GM18520 (cell line): ENCODE measurements around the gene WNT3.

ENCODE experiments used
- ATAC-seq: cut with Tn5 transposase; IDR thresholded peaks from one replicate; pipeline ENCODE4 v1.9.1; 2021; ENCODE audit not compliant: unreplicated experiment

WNT3 gene

GRCh38 chr17:46789610-46790009, 28.9 kb downstream of the WNT3 start:
- no peak for ATAC-seq

GRCh38 chr17:46788796-46789195, 29.7 kb downstream of the WNT3 start:
- ATAC-seq, result no peak

DNA sequence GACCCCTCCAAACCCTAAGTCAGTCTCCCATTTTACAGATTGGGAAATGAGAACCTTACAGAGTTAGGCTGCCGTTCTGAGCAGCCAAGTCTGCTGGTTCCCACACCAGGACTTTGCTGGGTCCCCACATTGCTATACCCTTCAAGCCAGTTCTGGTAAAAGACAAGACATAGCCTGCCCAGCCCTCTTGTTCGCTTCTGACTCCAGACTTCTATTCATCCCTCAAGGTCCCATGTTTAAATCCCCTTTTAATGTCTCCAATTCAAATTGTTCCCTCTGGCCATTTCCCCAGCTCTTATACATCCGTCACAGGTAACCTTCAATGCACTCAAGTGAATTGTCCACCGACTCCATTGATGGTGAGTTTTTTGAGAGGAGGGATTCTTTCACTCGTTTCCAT, 30.2 kb downstream of the WNT3 start:
- ATAC-seq, result no peak

DNA sequence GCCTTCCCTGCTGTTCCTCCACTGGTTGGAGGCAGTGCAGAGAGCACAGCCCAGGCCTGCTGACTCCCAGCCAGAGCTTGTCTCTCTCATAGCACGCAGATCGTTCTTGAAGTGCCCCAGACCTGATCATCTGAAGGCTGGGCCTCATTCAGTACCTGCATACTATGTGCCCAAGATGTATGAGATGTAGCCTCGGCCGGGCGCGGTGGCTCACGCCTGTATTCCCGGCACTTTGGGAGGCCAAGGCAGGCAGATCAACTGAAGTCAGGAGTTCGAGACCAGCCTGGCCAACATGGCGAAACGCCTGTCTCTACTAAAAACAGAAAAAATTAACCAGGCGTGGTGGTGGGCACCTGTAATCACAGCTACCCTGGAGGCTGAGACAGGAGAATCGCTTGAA, 31.0 kb downstream of the WNT3 start:
- ATAC-seq, result no peak

GRCh38 chr17:46785696-46786095, 32.8 kb downstream of the WNT3 start:
- ATAC-seq, result no peak

- ATAC-seq, result no peak
Observed at GRCh38 chr17:46783031-46783593, 35.4 kb downstream of the WNT3 start.

- ATAC-seq, result no peak
Observed at GRCh38 chr17:46782250-46782953, 36.1 kb downstream of the WNT3 start.

- no peak for ATAC-seq
Observed at GRCh38 chr17:46780003-46780373, 38.5 kb downstream of the WNT3 start.

DNA sequence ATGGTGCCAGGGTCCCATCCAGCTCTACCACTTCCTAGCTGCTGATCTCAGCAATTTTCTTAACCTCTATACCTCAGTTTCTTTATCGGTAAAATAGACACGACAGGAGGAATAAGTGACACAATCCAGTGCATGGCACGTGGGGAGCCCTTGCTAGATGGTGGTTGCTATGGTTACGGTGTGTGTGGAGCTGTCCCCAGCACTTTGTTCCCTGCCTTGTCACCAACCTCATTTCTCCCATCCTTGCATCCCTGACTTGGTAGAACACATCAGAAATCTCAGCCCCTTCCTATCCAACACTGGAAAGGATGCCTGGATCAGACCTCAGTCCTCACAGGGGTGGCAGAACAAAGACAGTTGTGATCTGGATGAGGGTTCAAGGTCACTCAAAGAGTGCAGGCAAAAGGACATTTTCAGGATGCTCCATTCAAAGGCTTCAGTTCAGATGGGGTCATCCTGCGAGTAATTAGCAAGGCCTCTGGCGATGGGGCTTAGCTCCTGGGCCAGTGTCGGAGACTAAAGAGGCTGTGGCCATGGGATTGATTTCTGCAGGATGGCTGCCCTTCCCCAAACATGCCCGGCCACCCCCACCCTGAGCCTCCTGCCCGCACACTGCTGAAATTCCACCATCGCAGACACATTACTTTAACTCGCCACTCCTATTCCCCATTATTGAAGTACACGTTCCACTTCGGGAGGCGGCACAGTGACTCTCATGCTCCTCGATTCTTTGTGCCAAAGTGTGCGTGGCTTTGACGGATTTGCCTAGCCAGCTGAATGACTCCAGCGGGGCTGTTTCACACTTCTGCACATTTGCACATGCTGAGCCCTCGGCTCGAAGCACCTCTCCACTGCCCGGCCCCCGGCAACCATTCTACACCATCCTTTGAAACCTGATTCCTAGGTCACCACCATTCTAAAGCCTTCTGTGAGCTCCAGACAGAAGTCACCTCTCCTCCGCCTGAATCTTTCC, 40.3 kb downstream of the WNT3 start:
- ATAC-seq, result no peak

- ATAC-seq, result no peak
Observed at GRCh38 chr17:46776298-46777005, 42.0 kb downstream of the WNT3 start.

- no peak for ATAC-seq
Observed at GRCh38 chr17:46774108-46774737, 44.3 kb downstream of the WNT3 start.

DNA sequence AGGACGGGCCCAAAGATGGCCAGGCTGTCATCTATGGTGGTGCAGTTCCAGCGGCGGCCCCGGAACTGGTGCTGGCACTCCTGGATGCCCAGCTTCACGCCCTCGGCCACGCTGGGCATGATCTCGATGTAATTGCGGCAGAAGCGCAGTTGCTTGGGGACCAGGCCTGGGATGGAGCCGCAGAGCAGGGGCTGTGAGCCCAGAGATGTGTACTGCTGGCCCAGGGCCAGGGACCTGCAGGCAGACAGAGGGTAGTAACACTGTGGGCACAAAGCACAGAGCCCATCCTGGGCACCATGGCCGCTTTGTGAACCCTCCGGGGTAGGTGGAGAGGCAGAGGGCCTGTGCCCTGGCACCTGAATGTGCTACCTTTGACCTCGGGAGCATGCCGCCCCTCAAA, 44.8 kb downstream of the WNT3 start:
- ATAC-seq, result no peak

DNA sequence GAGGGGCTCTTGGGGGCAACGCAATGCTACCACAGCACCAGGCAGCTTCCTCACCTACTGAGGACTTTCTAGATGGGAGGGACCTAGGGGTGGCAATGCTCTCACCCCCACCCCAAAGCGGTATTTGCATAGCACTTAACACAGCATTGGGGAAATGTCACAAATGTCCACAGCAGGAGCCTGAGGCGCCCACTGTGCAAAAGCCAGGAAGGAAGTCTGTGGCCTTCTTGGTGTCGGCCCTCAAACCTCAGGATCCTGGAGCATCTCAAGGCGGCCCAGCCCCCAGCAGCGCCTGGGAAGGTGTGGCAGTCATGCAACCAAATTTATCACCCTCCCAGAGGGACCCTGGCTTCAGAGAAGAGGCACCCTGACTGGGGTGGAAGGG, 45.3 kb downstream of the WNT3 start:
- ATAC-seq, result no peak

GRCh38 chr17:46772475-46773220, 45.8 kb downstream of the WNT3 start:
- no peak for ATAC-seq

- ATAC-seq, result no peak
Observed at GRCh38 chr17:46771561-46772474, 46.7 kb downstream of the WNT3 start.

DNA sequence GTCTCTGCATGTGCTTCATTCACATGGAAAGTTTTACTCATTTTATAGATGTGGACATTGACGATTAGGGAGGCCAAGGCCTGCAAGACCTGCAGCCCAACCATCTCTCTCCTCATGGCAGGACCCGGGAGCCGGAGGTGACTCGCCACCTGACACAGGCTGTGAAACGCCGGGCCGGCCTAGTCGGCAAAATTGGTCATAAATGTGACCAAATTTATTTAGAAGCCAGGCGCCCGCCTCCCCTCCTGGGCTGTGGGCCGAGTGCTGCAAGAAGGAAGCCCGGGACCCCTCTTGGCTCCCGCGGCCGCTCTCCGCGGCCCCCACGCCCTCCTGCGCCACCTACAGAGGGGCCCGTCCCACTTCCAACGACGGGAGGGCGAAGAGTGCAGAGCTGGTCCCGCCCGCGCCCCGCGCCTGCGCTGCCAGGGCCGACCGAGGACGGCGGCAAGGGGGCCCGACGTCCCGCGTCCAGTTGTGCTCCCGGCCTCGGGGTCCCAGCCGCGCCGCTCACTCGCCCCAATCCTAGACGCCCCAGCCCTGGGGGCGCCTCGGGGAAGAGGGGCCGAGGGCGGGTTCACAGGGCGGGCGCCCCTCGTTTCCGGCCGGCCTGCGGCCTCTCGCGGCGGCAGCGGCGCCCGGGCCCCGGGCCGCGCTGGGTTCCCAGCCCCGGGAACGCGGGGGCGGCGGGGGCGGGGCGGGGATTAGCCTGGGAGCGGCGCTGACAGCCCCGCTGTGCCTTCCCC, 47.5 kb downstream of the WNT3 start:
- ATAC-seq, result no peak

DNA sequence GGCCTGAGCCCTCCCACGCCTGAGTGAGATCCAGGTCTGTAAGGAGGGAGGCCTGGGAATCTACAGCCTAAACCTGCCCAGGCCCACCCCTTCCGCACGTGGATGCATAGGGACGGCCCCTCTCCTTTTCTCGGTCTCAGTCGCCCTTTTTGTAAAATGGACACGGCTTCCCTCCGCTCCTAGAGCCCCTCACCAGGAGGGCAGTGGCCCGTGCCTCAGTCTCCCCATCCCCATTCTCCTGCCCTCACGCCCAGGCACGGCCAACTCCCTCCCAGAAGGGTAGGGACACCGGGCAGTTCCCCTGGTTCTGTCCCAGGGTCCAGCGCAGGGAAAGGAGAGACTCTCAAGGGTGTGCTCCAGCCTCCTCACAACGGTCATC, 48.1 kb downstream of the WNT3 start:
- no peak for ATAC-seq
